Right forelimb (tissue), 1 donor: ENCODE results near the gene GPSM1.
"Not testable (repeated sequence)": the region's sequence is repeated elsewhere in the genome, so short reads cannot be mapped to it uniquely, and the experiment has no call there.

Source experiments
- DNase-seq: peaks from one replicate; pipeline ENCODE4 v3.0.0-alpha.2; 2018

The GPSM1 gene

GRCh38 chr9:136319955-136320354 is 7.4 kb upstream of the GPSM1 start:
- DNase-seq = not testable (repeated sequence)

DNA sequence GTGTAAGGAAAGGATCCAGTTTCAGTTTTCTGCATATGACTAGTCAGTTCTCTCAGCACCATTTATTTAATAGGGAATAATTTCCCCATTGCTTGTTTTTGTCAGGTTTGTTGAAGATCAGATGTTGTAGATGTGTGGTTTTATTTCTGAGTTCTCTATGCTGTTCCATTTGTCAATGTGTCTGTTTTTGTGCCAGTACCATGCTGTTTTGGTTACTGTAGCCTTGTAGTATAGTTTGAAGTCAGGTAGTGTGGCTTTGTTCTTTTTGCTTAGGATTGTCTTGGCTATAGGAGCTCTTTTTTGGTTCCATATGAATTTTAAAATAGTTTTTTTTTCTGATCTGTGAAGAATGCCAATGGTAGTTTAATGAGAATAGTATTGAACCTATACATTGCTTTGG is 6.4 kb upstream of the GPSM1 start:
- not testable (repeated sequence) for DNase-seq

DNA sequence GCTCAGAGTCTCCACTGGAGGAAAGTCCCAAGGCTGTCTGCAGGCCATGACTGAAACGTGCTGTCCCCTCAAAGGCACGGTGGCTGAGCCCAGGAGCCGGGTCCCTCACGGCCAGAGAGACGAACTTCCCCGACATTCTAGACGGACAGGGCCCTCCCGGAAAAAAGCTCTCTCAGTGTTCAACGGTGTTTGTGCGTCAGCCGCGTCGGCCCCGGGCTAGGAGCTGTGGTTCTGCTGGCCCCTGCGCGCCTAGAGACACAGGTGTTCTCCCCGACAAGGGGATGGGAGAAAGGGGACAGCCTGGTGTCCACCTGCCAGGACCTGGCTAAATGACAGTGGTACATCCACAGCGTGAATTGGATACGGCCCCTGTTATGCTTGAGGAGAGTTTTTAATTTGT is 5.8 kb upstream of the GPSM1 start:
- no peak for DNase-seq

DNA sequence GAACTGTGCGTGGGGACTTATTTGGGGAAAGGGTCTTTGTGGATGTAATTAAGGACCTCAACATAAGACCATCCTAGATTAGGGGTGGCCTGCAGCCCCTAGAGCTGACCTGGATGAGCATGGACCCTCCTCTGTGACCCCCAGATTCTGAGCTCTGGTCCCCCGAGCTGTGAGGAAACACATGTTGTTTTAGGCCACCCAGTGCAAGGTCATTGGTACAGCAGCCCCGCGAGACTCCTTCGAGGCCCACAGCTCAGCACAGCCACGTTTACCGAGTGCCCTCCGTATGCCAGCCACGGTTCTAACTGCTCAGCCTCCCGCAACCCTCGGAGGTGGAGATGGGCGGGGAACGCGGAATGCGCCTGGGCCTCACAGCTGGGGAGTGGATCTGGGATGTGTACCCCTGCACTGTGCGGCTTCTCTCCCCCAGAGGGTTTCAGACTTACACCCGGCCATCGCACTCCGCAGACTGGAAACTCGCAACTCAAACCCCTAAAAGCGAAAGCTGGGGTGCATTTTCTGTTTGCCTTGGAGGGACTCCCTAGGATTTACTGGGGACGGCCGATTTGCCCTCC is 4.5 kb upstream of the GPSM1 start:
- DNase-seq = no peak

GRCh38 chr9:136323371-136323789 is 4.0 kb upstream of the GPSM1 start:
- no peak for DNase-seq

DNA sequence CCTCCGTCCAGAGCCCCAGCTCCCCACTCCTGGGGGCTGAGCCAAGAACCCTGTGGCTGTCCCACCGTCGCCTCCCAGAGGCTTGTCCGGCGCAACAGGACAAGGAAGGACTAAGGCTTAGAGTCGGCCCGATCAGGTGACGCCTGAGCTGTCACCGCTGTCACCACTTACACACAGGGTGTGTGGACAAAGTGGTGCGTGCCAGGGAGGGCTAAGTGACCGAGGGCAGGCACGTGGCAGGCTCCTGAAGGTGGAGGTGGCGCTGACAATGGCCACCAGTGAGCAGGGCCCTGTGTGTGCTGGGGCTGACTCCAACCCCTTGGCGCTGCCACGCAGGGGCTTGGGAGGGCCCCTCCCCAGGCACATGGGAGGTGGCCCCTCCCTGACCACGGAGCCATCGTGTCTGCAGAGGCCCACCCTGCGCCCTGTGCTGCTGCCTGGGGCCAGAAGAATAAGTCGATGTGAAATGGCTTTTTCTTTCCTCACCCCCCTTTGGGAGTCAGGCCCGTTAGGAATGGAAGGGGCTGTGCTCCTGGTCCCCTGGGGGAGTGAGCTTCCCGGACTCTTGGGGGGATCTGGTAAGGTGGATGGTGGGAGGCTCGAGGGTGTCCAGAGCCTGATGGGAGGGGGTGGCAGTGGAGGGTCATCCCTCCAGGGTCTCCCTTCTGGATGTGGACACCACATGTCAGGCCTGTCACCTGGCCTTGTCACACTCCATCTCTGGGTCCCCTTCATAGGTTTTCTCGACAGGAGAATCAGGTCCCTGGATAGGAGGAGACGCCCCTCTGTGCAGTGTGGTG is 2.6 kb upstream of the GPSM1 start:
- DNase-seq = no peak

DNA sequence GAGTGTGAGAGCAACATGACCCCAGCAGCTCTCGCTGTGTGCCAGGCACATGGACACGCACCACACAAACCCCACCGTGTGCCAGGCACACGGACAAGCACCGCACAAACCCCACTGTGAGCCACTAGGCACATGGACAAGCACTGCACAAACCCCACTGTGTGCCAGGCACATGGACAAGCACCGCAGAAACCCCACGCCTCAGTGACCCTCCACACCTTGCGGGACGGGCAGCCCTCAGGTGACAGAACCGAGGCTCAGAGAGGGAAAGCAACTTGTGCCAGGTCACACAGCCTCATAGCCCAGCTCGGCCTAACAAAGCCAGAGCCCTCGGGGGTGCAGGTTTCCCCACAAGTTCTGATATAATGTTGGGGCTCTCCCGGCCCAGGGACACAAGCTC is 2.0 kb upstream of the GPSM1 start:
- DNase-seq = no peak

GRCh38 chr9:136326061-136326760 is 1.1 kb upstream of the GPSM1 start:
- peak; percentile 81 for DNase-seq

- DNase-seq = no peak
Measured at GRCh38 chr9:136326761-136327303, 507 bp upstream of the GPSM1 start.

DNA sequence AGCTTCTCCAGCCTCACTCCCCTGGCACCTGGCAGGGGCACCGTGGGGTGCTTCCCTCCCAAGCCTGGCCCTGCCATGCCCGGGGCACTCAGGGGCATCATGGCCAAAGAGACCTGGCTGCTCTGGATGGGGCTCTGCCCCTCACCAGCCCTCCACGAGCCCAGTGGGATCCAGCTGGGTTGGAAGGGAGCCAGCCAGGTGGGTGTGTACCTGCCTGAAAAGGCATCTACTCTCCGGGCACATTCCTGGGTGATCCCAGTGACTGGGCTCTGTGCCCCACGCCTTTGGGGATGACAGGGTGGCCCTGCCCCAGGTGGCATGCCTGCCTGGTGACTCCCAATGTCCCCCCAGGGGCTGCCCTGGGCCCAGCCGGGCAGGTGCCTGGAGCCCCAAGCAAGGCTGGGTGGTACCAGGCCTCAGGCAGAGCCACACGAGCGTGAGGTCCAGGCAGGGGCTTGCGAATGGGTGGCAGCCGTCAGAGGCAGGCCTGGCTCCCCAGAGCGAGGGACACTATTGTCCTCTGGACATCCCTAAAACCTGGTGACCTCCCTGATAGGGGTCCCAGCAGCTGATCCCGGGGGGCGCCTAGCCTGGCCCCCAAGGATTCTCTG is 777 bp downstream of the GPSM1 start:
- DNase-seq = no peak

DNA sequence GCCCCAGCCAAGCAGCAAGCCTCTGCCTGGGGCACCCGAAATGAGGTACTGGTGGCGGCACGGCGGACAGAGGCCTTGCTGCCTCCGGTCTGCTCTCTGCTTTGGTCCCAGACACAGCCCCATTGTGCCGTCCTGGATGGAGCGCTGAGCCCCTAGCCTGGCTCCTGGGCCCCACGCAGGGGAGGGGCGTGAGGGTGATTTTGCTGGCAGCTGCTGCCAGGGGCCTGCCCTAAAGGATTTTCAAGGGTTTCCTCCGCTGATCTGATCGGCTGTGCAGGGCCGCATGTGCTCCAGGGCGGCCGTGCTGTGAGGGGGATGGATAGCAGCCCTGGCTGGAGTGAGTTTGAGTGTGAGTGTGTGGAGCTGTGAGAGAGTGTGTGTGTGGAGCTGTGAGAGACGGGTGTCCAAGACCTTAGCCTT is 1.3 kb downstream of the GPSM1 start:
- peak; percentile 82 for DNase-seq

DNA sequence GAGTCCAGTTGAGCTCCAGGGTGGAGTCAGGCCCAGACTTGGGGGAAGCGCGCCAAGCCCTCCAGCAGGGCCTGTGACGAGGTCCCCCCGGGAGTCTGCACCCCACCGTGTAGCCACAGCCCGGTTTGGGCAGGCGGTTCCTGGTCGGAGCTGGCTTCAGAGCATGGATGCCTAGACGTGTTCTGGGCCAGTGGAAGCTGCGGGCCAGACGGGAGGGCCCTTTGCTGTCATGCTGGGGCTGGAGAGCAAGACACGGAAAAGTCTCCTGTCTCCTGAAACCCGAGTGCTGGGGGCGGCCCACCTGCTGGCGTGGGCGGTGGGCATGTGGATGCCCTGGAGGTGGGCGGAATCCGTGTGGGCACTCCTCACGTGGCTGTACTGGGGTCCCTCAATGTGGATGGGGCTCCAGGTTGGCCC is 1.9 kb downstream of the GPSM1 start:
- no peak for DNase-seq

- no peak for DNase-seq
Measured at GRCh38 chr9:136329636-136330405, 2.5 kb downstream of the GPSM1 start.

DNA sequence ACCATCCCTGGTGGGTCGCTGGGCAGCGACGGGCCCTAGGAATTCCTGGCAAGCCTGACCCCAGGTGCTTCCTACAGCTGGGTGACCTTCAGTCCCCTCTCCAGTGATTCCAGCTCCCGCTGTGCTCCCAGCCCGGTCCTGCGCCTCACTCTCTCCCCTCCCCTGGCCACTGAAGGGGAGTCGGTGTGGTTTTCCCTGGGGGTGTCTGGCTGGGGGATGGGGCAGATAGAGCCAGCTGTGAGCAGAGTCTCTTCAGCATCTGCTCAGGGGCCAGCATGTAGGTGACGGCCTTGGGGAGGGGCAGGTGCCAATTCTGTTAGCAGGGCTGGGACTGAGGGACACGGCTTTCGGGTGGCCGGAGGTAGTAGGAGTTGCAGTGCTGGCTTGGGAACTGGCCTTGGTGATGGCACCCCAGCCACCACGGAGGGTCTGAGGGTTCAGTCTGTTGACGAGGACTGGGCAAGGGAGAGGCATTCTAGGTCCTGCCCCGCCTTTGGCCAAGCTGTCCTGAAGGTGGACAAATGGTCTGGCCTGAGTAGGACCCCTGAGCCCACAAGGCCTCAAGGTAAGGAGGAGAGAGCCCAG is 3.2 kb downstream of the GPSM1 start:
- no peak for DNase-seq

DNA sequence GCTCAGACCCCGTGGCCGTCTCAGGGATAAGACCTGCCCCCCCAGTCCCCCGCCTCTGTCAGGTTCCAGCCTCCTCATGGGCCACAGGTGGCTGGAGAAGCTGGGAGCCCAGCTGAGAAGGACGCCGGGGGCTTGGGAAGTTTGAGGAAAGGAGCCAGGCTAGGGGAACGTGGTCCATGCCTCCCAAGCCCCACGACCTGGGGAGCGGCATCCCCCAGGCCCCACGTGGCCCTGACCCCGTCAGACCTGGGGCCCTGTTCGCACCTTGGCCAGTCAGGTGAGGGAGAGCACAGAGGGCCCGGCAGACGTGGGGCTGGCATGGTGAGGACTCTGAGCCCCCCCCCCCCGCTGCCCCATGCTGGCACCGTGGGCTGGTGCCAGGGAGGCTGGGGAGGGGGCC is 3.7 kb downstream of the GPSM1 start:
- DNase-seq = no peak

- DNase-seq = no peak
Measured at GRCh38 chr9:136331556-136332481, 4.5 kb downstream of the GPSM1 start.

DNA sequence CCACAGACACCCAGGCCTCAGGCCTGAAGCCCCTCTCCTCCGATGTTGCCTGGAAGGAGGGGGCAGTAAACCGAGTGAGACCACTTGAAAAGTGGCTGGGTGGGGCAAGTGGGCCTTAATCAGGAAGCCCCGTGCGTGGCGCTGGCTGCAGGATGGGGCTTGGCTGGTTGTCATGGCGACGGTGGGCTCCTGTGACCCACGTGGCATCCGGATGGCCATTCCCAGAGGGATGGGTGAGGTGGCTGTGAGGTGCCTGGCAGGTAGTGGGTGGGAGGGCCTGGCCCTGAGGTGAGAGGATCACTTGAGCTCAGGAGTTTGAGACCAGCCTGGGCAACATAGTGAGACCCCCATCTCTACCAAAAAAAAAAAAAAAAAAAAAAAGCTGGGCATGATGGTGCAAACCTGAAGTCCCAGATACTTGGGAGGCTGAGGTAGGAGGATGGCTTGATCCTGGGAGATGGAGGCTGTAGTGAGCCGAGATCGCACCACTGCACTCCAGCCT is 5.2 kb downstream of the GPSM1 start:
- DNase-seq = no peak

GRCh38 chr9:136333045-136333444 is 5.7 kb downstream of the GPSM1 start:
- no peak for DNase-seq

DNA sequence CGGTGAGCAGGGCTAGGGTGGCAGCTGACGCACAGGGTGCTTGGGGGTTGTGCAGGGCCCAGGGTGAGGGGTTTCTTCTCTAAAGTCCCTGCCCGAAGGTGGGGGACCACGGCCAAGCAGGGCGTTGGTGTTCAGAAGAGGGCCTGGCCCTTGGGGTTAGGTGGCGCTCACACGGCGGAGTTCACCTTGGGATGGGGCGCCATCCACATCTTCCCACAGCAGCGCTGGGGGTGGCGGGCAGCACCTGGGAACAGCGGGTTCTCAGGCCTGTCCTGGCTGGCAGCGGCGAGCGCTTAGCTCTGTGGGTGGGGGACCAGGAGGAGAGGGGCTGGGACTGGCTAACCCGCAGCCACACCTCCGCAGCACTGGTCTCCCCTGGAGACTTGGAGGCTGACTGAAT is 6.1 kb downstream of the GPSM1 start:
- no peak for DNase-seq

GRCh38 chr9:136334541-136334940 is 7.2 kb downstream of the GPSM1 start:
- DNase-seq = no peak
